Epithelial cell of esophagus (primary cell): ENCODE results near the gene DTX4.
A peak's percentile ranks its signal among the peaks of the same experiment; 100 is the strongest.

ENCODE experiments used
- DNase-seq: peaks from one replicate; pipeline ENCODE4 v3.0.0; 2010; ENCODE audit warnings: low read depth
- H3K4me3 ChIP-seq: 2 replicates; pipeline ENCODE4 v1.5.1; 2011; ENCODE audit warnings: mild to moderate bottlenecking, low read length, control low read depth
- TF ChIP-seq, protein P1 (sequence below): IDR thresholded peaks from 2 replicates; pipeline ENCODE4 v1.5.1; 2011; ENCODE audit warnings: low read depth, mild to moderate bottlenecking, low read length, control low read depth, inconsistent platforms; ENCODE audit not compliant: insufficient read depth; ENCODE audit errors: missing control alignments

The DTX4 gene

GRCh38 chr11:59180907-59181306, 9.0 kb downstream of the DTX4 start:
- DNase-seq, result no peak
- TF ChIP-seq, protein P1, sequence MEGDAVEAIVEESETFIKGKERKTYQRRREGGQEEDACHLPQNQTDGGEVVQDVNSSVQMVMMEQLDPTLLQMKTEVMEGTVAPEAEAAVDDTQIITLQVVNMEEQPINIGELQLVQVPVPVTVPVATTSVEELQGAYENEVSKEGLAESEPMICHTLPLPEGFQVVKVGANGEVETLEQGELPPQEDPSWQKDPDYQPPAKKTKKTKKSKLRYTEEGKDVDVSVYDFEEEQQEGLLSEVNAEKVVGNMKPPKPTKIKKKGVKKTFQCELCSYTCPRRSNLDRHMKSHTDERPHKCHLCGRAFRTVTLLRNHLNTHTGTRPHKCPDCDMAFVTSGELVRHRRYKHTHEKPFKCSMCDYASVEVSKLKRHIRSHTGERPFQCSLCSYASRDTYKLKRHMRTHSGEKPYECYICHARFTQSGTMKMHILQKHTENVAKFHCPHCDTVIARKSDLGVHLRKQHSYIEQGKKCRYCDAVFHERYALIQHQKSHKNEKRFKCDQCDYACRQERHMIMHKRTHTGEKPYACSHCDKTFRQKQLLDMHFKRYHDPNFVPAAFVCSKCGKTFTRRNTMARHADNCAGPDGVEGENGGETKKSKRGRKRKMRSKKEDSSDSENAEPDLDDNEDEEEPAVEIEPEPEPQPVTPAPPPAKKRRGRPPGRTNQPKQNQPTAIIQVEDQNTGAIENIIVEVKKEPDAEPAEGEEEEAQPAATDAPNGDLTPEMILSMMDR, result no peak

DNA sequence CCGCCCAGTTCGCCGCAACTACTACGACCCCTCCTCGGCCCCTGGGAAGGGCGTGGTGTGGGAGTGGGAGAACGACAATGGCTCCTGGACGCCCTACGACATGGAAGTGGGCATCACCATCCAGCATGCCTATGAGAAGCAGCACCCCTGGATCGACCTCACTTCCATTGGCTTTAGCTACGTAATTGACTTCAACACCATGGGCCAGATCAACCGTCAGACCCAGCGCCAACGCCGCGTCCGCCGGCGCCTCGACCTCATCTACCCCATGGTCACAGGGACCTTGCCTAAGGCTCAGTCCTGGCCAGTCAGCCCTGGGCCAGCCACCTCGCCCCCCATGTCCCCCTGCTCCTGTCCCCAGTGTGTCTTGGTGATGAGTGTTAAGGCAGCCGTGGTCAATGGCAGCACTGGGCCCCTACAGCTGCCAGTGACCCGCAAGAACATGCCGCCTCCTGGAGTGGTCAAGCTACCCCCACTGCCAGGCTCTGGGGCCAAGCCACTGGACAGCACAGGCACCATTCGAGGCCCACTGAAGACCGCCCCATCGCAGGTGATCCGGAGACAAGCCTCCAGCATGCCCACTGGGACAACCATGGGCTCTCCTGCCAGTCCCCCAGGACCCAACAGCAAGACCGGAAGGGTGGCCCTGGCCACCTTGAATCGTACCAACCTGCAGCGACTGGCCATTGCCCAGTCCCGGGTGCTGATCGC, 10.0 kb downstream of the DTX4 start:
- DNase-seq, result no peak
- TF ChIP-seq, protein P1, result no peak

More at GRCh38 chr11:59180907-59181306, 9.0 kb downstream of the DTX4 start:
- no peak overlapping the region for H3K4me3 ChIP-seq

GRCh38 chr11:59182457-59183151, 10.7 kb downstream of the DTX4 start:
- H3K4me3 ChIP-seq, result no peak overlapping the region
- TF ChIP-seq, protein P1, result peak; percentile 54
- DNase-seq, result peak; percentile 63

More for the DNA sequence above, 10.0 kb downstream of the DTX4 start:
- no peak overlapping the region for H3K4me3 ChIP-seq

- DNase-seq, result no peak
- H3K4me3 ChIP-seq, result no peak overlapping the region
- TF ChIP-seq, protein P1, result no peak
Measured at GRCh38 chr11:59183771-59184170, 11.8 kb downstream of the DTX4 start.

GRCh38 chr11:59184691-59185339, 12.9 kb downstream of the DTX4 start:
- TF ChIP-seq, protein P1, result no peak
- no peak overlapping the region for H3K4me3 ChIP-seq
- DNase-seq, result no peak

- H3K4me3 ChIP-seq, result no peak overlapping the region
- no peak for DNase-seq
- TF ChIP-seq, protein P1, result no peak
Measured at GRCh38 chr11:59185386-59185945, 13.5 kb downstream of the DTX4 start.
